GM12878 (cell line): ENCODE data around the gene HOXD9. TPM values are rescaled to one million over a fixed set of nuclear protein-coding genes. Genes with fewer than 3 reads are reported as not detected.

Experiments used
- ATAC-seq: fragments of 200-7000 bp; cut with Tn5 transposase; 3 replicates; pipeline ENCODE4 v1.9.1; 2020; ENCODE audit warnings: mild to moderate bottlenecking, moderate library complexity
- BruUV-seq: library from RNA; stranded (reverse); fragments of 400-500 nt; replicated peaks from 2 replicates; lab custom pipeline; 2021; lab: Mats Ljungman, UMichigan
- CTCF ChIA-PET: fragments of 300-600 bp; sonication (Branson Sonifier 250); formaldehyde crosslinking; extraction: SDS; loops from one replicate; lab custom pipeline; 2021; ENCODE audit warnings: inconsistent platforms; lab: Yijun Ruan, JAX
- POLR2A ChIA-PET: fragments of 350-600 bp; formaldehyde crosslinking; extraction: SDS; loops from one replicate; lab custom pipeline; 2021; ENCODE audit warnings: inconsistent platforms; lab: Charles Lee
- RAD21 ChIA-PET: fragments of 300-600 bp; sonication (Branson Sonifier 250); formaldehyde crosslinking; loops from one replicate; lab custom pipeline; 2023; ENCODE audit warnings: antibody characterized with exemption; ENCODE audit not compliant: unreplicated experiment; lab: Charles Lee
- SMC1A ChIA-PET: fragments of 300-600 bp; sonication (Branson Sonifier 250); formaldehyde crosslinking; loops from one replicate; lab custom pipeline; 2023; ENCODE audit not compliant: unreplicated experiment, uncharacterized antibody; lab: Charles Lee
- DNase-seq: peaks from one replicate; pipeline ENCODE4 v3.0.0-alpha.2; 2011; ENCODE audit warnings: low read depth, low spot score
- FAIRE-seq: peaks from 3 replicates; lab custom pipeline; 2011; peaks lifted over from hg19 to GRCh38; lab: Jason Lieb, UNC
- H2AFZ ChIP-seq: 2 replicates; pipeline ENCODE4 v1.6.0; 2011; ENCODE audit warnings: low read depth, low read length, control low read depth; ENCODE audit not compliant: control insufficient read depth
- H3K27ac ChIP-seq: 2 replicates; pipeline ENCODE4 v1.5.1; 2011; ENCODE audit warnings: control low read depth; ENCODE audit not compliant: control insufficient read depth, insufficient read depth
- H3K27me3 ChIP-seq, 2 experiments: replicated peaks in 1 of 2; 2 replicates each; pipeline versions ENCODE4 v1.6.0 to v1.6.1; 2011; ENCODE audit warnings: low read length in 1 of 2; ENCODE audit not compliant: control insufficient read depth in 2 of 2, insufficient read depth in 2 of 2
- H3K36me3 ChIP-seq, 2 experiments: 2 replicates each; pipeline ENCODE4 v1.5.1; 2011; ENCODE audit warnings: low read length in 1 of 2; ENCODE audit not compliant: control insufficient read depth in 2 of 2, insufficient read depth in 2 of 2
- H3K4me1 ChIP-seq: 2 replicates; pipeline ENCODE4 v1.6.1; 2011; ENCODE audit warnings: mild to moderate bottlenecking, low read length, moderate library complexity, mixed read lengths; ENCODE audit not compliant: control insufficient read depth, insufficient read depth
- H3K4me2 ChIP-seq: 2 replicates; pipeline ENCODE4 v1.6.0; 2011; ENCODE audit warnings: control low read depth; ENCODE audit not compliant: control insufficient read depth, insufficient read depth
- H3K4me3 ChIP-seq: fragments of 200-600 bp; sonication (generic); 2 replicates; pipeline ENCODE4 v1.5.1; 2016
- H3K79me2 ChIP-seq: 2 replicates; pipeline ENCODE4 v1.6.0; 2011; ENCODE audit warnings: low read length; ENCODE audit not compliant: control insufficient read depth, insufficient read depth
- H3K9ac ChIP-seq: 2 replicates; pipeline ENCODE4 v1.8.0; 2011; ENCODE audit warnings: low read length, control low read depth, mixed read lengths; ENCODE audit not compliant: control insufficient read depth, insufficient read depth
- H3K9me3 ChIP-seq: replicated peaks from 3 replicates; pipeline ENCODE4 v1.5.1; 2011; ENCODE audit warnings: mild to moderate bottlenecking, low read length; ENCODE audit not compliant: control insufficient read depth, insufficient read depth
- H4K20me1 ChIP-seq: 2 replicates; pipeline ENCODE4 v1.6.0; 2011; ENCODE audit not compliant: control insufficient read depth, insufficient read depth
- EP300 ChIP-seq, 2 experiments: fragments of 150-350 bp in 1 of 2; IDR thresholded peaks; 2 replicates each; pipeline ENCODE4 v1.6.1; 2011 to 2012; ENCODE audit warnings: low read depth in 2 of 2, low read length in 2 of 2, borderline replicate concordance in 1 of 2, improper control_type of control experiment in 1 of 2, inconsistent platforms in 1 of 2; ENCODE audit not compliant: control insufficient read depth in 1 of 2
- HDAC2 ChIP-seq: fragments of 200-600 bp; sonication (generic); IDR thresholded peaks from 2 replicates; pipeline ENCODE4 v1.6.1; 2017
- NFIC ChIP-seq: IDR thresholded peaks from 2 replicates; pipeline ENCODE4 v1.6.1; 2012; ENCODE audit warnings: low read depth, mild to moderate bottlenecking, inconsistent platforms, low read length, moderate library complexity
- POLR2A ChIP-seq: IDR thresholded peaks from 2 replicates; pipeline ENCODE4 v1.6.1; 2011; ENCODE audit warnings: low read depth, mild to moderate bottlenecking, low read length
- SIN3A ChIP-seq: IDR thresholded peaks from 2 replicates; pipeline ENCODE4 v1.6.1; 2012; ENCODE audit warnings: low read depth, low read length, improper control_type of control experiment
- TARDBP ChIP-seq: IDR thresholded peaks from 2 replicates; pipeline ENCODE4 v1.6.1; 2016; ENCODE audit warnings: borderline replicate concordance
- YY1 ChIP-seq: IDR thresholded peaks from 2 replicates; pipeline ENCODE4 v1.6.1; 2011; ENCODE audit warnings: low read depth, mild to moderate bottlenecking, low read length
- ZBED1 ChIP-seq: IDR thresholded peaks from 2 replicates; pipeline ENCODE4 v1.6.1; 2016; ENCODE audit warnings: borderline replicate concordance
- ZNF274 ChIP-seq: IDR thresholded peaks from one replicate; pipeline ENCODE4 v1.8.0; 2011; ENCODE audit not compliant: insufficient read length, insufficient read depth
- ZNF592 ChIP-seq: fragments of 450-650 bp; IDR thresholded peaks from 2 replicates; pipeline ENCODE4 v1.6.1; 2017; ENCODE audit warnings: mild to moderate bottlenecking, moderate library complexity
- WGBS: methylation state at CpG from one replicate; pipeline ENCODE4 v1.1.6; 2016; ENCODE audit warnings: low lambda C conversion rate; ENCODE audit not compliant: insufficient replicate concordance, insufficient coverage; ENCODE audit errors: missing lambda C conversion rate; 5-methylcytosine and 5-hydroxymethylcytosine counted together
- in situ Hi-C: fragments of 300-500 bp; cut with MboI; formaldehyde crosslinking; loops from 9 replicates; pipeline ENCODE4 v1.14.3; 2018; ENCODE audit warnings: mixed read lengths
- intact Hi-C: fragments of 100-400 bp; cut with micrococcal nuclease; formaldehyde crosslinking; loops from one replicate; pipeline ENCODE4 v1.14.2; 2022; ENCODE audit not compliant: unreplicated experiment
- polyA plus RNA-seq, 11 experiments: library from polyadenylated mRNA; depleted of rRNA in 4 of 11; unstranded in 6 of 11; stranded (reverse) in 5 of 11; fragments of >200 nt; fragmentation: Nextera tagmentation in 4 of 11; fragmentation: Illumina TruSeq in 1 of 11; extraction: Ambion mirVana in 4 of 11; extraction: Trizol in 1 of 11; gene quantifications; 1 replicate in 1 of 11; 2 replicates in 10 of 11; pipeline versions ENCODE4 v1.2.1 to v1.2.3, GENCODE V29; 2011 to 2016; ENCODE audit warnings: inconsistent platforms in 2 of 11, missing spikeins in 2 of 11, low read depth in 1 of 11
- total RNA-seq, 4 experiments: library from RNA; depleted of rRNA in 3 of 4; stranded (reverse); fragments of >200 nt in 3 of 4; fragmentation: Illumina TruSeq in 1 of 4; extraction: Trizol in 1 of 4; gene quantifications; 2 replicates each; pipeline versions ENCODE4 v1.2.1 to v1.2.3, GENCODE V29; 2013 to 2021

The HOXD9 gene
- total and polyA plus RNA-seq, 10 of the 15 experiments (the other 5 are each of a cell fraction or from before 2014, with no cell fraction given): not detected

GRCh38 chr2:176082525-176082823 lies 40.0 kb upstream of the HOXD9 start:
- no peak overlapping the region for H3K9ac ChIP-seq
- FAIRE-seq (no peak), DNase-seq (no peak), ATAC-seq (no peak)
- in situ Hi-C loops: no loop called here
- BruUV-seq: no TSS peak
- no peaks in the 10 kb centered on the region for H3K4me1 ChIP-seq
- H3K36me3 ChIP-seq: no peaks in the 10 kb centered on the region
- H3K27me3 ChIP-seq: peaks cover 5 to 17% of the 10 kb centered on the region in 2 experiments
- H3K27ac ChIP-seq: no peak overlapping the region
- ChIA-PET POLR2A (no interaction called here), SMC1A (no interaction called here), CTCF (no interaction called here), RAD21 (no interaction called here)
- no peak overlapping the region for H2AFZ ChIP-seq
- H3K9me3 ChIP-seq: peaks cover 20% of the 10 kb centered on the region; the same call in 2 of the 3 replicates
- H4K20me1 ChIP-seq: no peaks in the 10 kb centered on the region
- TF ChIP-seq EP300 (IDR thresholded peaks at IDR 0.05; ENCODE audit: borderline replicate concordance in 1 of 2, control insufficient read depth in 1 of 2, low read depth in 2 of 2, low read length in 2 of 2): no peak
- TF ChIP-seq POLR2A: no peak
- TF ChIP-seq TARDBP: no peak
- no peak for TF ChIP-seq ZNF274
- no peak for TF ChIP-seq NFIC
- no peak for TF ChIP-seq HDAC2
- no peak for TF ChIP-seq SIN3A
- no peak for TF ChIP-seq ZBED1
- no peak for TF ChIP-seq ZNF592
- TF ChIP-seq YY1: no peak
- no peak overlapping the region for H3K4me3 ChIP-seq
- H3K4me2 ChIP-seq: no peak overlapping the region
- 56% methylated on average over 10 of the region's 10 CpGs for WGBS
- no peaks in the 10 kb centered on the region for H3K79me2 ChIP-seq
- intact Hi-C loops: loop anchor here (10.0 kb wide), 1 partner anchor 198 kb away; no protein-coding TSS in a partner anchor
